GM15510 (cell line): ENCODE data around the gene NRG2.

Experiments
- POLR2A ChIP-seq: IDR thresholded peaks from 3 replicates; pipeline ENCODE4 v1.6.1; 2011; ENCODE audit warnings: borderline replicate concordance; ENCODE audit not compliant: insufficient read length; ENCODE audit errors: extremely low read depth

NRG2 gene

DNA sequence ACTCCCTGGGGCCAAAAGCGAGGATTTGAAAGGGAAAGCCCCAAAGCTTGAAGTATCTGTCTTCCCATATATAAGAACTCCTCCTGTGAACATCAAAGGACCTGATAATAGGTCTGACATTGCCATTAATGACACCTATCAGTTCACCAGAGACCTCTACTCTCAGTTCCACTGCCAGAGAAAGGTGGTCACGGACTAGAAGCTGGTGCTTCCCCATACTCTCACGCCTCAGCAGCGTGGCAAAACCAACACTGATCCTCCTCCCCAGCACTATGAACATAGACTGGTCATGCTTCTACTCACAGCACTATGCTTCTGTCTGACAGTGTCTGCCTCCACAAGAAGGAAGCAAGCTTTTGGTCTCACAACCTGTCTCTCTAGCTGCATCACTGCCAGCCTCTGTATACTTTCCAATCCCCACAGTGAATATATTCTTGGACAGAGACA is 37.9 kb downstream of the NRG2 start:
- TF ChIP-seq POLR2A: no peak

DNA sequence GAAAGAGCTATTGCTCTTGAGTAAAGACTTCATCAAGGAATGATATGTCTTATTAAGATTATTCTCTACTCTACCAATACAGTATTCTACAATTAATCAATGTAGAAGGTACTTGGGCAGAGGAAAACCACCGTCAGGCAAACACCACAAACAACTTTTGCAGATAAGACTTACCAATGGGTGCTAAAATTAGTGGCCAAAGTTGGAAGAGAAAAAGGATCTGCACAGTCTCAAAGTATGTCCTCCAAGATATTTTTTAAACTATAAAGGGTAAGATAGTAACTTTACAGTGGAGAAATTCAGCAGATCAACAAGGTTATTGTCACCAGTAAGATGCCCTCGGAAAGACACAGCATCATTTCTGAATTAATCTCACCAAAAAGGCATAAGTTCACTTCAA is 38.9 kb downstream of the NRG2 start:
- no peak for TF ChIP-seq POLR2A

DNA sequence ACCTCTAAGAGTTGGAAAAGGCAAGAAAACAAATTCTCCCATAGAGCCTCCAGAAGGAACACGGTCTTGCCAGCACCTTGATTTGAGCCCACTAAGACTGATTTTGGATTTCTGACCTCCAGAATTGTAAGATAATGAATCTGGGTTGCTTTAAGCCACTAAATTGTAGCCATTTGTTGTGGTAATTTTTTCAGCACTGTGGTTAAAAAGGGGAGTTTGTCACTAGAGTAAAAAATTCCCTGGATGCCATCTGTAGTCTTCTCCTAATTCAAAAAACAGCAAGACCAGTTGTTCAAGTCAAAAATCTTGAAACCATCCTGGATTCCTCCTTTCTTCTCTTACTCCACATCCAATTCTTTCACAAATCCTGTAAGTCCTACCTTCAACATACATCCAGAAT is 39.6 kb downstream of the NRG2 start:
- TF ChIP-seq POLR2A: no peak

DNA sequence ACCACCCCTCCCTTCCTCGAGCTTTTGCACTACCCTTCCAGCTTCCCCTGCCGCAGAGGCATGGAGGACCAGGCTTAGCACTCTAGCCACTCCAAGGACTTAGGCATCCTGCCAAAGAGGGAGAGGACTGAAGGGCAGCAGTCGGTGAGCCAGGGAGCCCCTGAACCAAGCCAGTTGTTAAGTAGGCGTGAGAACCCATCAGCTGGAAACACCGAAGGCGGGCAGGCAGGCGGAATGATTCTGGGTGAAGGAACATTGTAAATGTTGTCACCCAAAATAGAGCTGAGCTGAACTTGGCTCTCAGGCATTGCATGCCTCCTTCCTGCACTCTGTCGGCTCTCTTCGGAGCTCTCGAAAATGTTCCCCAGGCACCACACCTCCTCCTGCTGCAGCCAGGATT is 42.8 kb downstream of the NRG2 start:
- no peak for TF ChIP-seq POLR2A

DNA sequence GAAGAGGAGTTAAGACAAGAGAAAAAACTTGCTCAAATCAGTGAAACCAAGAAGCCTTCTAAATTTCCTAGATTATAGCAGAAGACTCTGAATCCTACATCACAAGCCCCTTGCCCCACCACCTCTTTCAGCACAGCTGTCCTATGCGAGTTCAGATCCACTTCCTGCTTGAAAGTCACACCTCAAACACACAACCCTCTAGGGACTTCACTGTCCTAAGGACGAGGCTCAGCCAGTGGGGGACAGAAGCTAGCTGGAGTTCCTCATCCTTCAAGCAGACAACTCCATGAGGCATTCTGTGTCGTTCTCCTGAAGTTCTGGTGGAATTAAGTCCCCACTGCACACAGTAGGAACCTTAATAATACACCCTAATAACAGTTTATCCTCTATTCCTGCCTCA is 44.3 kb downstream of the NRG2 start:
- no peak for TF ChIP-seq POLR2A

DNA sequence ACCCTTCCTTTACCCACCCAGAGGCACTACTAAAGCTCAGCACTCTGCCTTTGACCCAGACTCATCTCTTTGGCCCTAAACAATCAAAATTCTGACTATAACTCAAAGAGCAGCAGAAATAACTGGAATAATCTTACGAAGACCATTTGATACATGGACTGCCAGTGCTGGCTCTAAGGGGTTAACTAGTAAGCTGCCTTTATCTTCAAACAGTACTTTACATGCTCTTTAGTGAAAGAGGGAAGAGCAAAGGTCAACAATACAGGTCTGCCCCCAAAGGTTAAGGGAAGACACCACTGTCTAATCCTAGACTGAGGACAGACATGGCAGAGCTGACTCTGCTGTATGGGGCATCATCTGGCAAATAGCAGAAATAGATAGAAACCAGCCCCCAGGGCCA is 45.8 kb downstream of the NRG2 start:
- no peak for TF ChIP-seq POLR2A

DNA sequence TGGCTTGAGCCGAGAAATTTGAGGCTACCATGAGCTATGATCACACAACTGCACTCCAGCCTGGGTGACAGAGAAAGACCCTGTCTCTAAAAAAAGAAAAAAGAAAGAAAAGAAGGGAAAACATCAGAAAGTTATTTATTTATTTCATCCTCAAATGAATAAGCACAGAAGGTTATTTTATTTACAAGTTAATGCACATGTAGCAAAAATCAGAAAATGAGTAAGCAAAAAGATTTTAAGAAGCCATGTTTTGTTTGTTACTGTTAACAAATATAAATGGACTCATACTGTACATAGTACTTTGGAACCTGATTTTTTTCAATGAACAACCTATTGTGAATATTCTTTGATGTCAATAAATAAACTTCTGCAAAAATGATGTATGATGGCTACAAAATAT is 47.2 kb downstream of the NRG2 start:
- no peak for TF ChIP-seq POLR2A

DNA sequence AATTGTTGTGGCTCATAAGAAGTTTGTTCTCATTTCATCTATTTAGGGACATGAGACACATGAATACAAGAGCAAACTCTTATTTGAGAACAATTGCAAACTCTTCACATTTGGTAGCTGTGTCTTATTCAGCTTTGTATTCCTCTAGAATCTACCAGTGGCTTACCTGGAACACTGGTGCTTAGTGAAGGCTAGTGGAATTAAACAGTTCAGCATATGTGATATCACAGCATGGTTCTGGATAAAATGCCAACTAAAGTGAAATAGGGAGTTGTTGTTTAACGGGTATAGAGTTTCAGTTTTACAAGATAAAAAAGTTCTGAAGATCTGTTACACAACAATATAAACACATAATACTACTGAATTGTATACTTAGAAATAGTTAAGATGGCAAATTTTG is 48.9 kb downstream of the NRG2 start:
- TF ChIP-seq POLR2A: no peak

DNA sequence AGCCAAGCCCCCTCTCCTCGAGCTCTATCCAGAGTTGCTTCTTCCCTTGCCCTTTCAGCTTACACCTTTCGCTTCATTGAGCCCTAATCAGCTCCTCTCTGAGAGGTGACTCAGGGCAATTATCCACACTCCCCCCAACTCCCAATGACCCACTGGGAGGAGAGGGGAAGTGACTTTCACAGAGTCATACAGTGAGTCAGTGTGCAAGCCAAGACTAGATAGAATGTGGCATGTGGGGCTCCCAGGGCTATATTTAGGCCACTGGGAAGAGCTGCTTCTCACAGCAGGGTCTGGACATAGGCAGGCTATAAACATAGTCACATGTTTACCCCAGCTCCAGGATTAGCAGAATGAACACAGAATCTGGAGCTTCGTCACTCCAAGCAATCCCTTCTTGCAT is 57.4 kb downstream of the NRG2 start:
- no peak for TF ChIP-seq POLR2A

DNA sequence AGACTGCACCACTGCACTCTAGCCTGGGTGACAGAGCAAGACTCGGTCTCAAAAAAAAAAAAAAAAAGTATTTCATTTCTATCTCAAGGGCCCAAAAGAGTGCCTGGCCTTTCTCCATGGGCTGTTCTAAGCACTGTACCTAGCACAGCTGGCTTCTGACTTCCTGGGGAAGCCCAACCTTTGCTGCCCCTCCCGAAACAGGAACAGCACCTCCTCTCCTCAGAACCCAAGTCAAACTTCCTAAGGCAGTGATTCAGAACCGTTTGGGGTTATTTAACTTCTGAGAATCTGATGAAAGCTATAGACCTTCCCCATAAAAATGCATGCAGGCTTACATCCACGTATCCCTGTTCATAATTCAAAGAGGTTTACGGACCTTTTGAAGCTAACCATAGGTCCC is 57.8 kb downstream of the NRG2 start:
- TF ChIP-seq POLR2A: no peak

DNA sequence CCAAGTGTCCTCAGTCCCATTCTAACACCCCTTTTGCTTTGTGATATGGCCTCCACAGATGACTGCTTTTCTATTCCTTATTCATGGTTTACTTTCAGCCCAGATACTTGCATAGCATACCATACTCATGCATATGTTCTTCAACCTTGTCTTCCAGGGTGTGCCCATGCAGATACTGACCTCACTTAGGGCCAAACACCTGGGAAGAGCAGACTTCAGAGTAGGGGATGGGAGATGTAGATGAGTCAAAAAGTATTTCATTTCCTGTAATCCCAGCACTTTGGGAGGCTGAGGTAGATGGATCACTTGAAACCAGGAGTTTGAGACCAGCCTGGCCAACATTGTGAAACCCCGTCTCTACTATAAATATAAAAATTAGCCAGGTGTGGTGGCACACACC is 58.3 kb downstream of the NRG2 start:
- TF ChIP-seq POLR2A: no peak

DNA sequence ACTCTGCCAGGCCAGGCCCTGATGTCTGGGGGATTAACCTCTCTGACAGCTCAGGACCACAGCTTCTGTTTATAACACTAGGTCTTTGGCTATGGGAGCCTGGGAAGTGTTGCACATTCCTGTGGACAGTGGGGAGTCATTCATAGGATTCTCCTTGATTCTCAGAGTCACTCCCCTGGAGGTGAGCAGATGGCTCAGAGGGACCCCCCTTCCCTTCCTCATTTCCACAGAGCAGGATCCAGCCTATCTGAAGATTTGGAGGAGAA is 60.2 kb downstream of the NRG2 start:
- TF ChIP-seq POLR2A: no peak

DNA sequence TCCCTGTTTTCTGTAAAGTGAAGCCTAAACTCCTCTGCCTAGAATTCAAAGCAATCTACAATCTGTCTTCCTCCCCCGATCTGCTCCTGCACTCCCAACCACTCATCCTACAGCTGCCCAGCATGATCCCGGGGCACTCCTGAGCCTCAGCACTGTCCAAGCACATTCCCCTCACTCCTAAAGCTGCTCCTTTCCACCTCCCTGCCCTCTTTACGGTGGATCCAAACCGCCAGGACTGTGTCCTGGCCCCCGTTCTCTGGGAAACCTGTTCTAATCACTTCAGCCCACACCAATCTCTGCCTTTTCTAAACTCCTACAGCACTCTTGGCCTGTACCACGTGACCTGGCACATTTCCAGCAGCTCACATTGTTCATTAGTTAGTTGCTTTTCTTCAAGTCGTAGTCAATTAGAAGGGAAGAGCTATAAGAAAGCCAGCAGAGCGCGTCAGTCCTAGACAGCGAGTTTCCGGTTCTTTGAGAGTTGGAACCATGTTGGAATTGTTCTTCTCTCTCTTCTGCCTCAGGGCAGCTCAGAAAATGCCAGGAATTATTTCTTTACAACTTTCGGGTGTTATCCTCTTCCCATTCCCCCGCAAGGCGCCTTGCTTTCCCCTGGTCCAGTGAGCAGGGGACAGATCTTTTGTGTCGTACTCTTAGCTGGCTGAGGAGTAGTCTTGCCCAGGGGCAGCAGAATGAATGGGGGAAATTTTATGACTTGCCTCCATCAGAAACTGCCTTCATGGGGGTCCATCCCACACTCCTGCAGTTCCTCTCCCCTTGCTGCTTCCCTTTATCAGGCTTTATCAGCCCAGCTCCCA is 60.7 kb downstream of the NRG2 start:
- no peak for TF ChIP-seq POLR2A

DNA sequence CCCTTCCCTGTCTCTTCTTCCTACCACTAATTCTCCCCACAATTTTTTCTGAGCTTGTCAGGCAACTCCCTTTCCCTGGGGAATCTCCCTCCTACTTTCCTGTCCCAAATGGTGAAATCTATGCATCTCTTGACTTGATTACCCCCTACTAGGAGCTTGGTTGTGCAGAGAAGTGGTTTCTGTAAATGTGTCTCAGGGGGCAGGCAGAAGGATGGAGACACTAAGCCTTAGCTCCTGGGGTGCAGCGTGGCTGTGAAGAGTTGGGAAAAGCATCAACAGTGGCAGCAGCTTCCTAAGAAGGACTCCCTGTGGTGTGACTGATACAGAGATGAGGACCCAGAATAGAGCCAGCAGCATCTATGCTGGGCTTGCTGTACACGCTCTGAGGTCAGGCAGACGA is 62.3 kb downstream of the NRG2 start:
- TF ChIP-seq POLR2A: no peak

DNA sequence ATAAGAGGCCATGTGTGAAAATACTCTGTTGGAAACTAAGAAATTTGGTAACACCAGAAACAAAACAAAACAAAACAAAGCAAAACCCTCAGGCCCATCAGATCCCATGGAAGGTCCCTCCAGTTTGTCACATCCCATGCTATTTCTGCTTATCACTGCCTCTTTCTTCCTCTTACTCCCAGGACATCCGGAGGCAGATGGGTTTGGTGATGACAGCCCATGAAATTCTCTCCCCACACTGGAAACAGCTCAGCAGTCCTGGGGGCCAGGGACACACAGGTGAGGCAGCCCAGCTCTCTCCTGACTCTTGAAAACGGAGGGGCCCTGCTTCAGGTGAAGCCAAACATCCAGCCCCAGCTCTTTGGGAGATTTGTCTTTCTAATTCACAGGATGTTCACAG is 63.2 kb downstream of the NRG2 start:
- no peak for TF ChIP-seq POLR2A

DNA sequence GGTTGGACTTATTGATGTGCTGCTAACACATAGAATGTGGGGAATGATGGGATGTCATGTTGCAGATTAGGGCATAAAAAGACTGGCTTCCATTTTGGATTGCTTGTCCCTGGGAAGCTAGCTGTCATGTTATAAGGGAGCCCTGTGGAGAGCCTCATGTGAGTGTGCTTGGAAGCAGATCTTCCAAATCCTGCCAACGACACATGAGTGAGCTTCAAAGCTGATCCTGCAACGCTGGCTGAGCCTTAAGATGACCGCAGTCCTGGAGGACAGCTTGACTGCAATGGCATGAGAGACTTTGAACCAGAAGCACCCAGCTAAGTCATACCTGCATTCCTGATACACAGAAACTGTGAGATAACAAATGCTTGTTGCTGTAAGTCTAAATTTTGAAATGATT is 63.6 kb downstream of the NRG2 start:
- no peak for TF ChIP-seq POLR2A

DNA sequence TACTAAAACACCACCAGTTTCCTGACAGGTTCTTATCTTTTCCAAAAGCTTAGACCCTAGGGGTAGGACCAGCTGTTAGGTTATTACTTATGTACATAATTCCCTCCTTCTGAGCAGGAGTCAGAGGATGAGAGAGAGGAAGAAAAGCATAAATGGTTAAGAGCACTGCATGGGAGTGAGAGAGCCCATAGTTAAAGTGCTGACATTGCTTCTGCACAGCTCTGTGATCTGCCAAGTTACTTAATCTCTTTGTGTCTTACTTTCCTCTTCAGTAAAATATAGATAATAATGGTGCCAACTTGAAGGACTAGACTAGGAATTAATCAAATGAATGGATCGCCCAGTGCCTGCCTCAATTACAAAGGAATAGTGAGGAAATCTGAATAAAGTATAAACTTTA is 66.4 kb downstream of the NRG2 start:
- TF ChIP-seq POLR2A: no peak
